GM23338 (cell line): ENCODE results near the gene PLXNA2. TPM values are rescaled to one million over a fixed set of nuclear protein-coding genes. Genes with fewer than 3 reads are reported as not detected.

Experiments
- ATAC-seq: fragments of 200-7000 bp; cut with Tn5 transposase; 3 replicates; pipeline ENCODE4 v1.9.1; 2020
- DNase-seq: peaks from one replicate; pipeline ENCODE4 v3.0.0-alpha.2; 2015; ENCODE audit warnings: low spot score
- H2AFZ ChIP-seq: fragments of 200-600 bp; sonication (generic); 2 replicates; pipeline ENCODE4 v1.8.0; 2016; ENCODE audit warnings: antibody characterized with exemption, mild to moderate bottlenecking, moderate library complexity
- H3F3A ChIP-seq: fragments of 200-600 bp; sonication (generic); replicated peaks from 2 replicates; pipeline ENCODE4 v1.8.0; 2017; ENCODE audit warnings: antibody characterized with exemption, mixed run types, low read depth
- H3K27ac ChIP-seq: fragments of 200-600 bp; sonication (generic); 2 replicates; pipeline ENCODE4 v1.6.1; 2016; ENCODE audit warnings: low read depth
- H3K27me3 ChIP-seq: fragments of 200-600 bp; sonication (generic); 2 replicates; pipeline ENCODE4 v1.8.0; 2016; ENCODE audit warnings: mild to moderate bottlenecking, mixed run types, moderate library complexity; ENCODE audit not compliant: insufficient read depth
- H3K36me3 ChIP-seq: fragments of 200-600 bp; sonication (generic); 2 replicates; pipeline ENCODE4 v1.8.0; 2016; ENCODE audit warnings: mild to moderate bottlenecking; ENCODE audit not compliant: insufficient read depth
- H3K4me1 ChIP-seq: fragments of 200-600 bp; sonication (generic); 2 replicates; pipeline ENCODE4 v1.8.0; 2016; ENCODE audit warnings: mild to moderate bottlenecking, moderate library complexity; ENCODE audit not compliant: insufficient read depth
- H3K4me2 ChIP-seq: fragments of 200-600 bp; sonication (generic); 2 replicates; pipeline ENCODE4 v1.7.1; 2017; ENCODE audit warnings: mixed run types
- H3K4me3 ChIP-seq: fragments of 200-600 bp; sonication (generic); 2 replicates; pipeline ENCODE4 v1.6.1; 2016; ENCODE audit warnings: mixed run types
- H3K79me2 ChIP-seq: fragments of 200-600 bp; sonication (generic); replicated peaks from 2 replicates; pipeline ENCODE4 v1.8.0; 2017; ENCODE audit warnings: mild to moderate bottlenecking; ENCODE audit not compliant: insufficient read depth
- H3K9me2 ChIP-seq: fragments of 200-600 bp; sonication (generic); 2 replicates; pipeline ENCODE4 v1.8.0; 2017; ENCODE audit not compliant: insufficient read depth
- H4K20me1 ChIP-seq: fragments of 200-600 bp; sonication (generic); replicated peaks from 2 replicates; pipeline ENCODE4 v1.8.0; 2017; ENCODE audit warnings: mild to moderate bottlenecking; ENCODE audit not compliant: insufficient read depth
- H3K27ac Mint-ChIP-seq: 2 replicates; pipeline ENCODE4 v1.8.0; 2020; ENCODE audit warnings: inconsistent platforms, mild to moderate bottlenecking, moderate library complexity, mixed read lengths
- H3K27me3 Mint-ChIP-seq: 3 replicates; pipeline ENCODE4 v1.8.0; 2022; ENCODE audit warnings: low read depth, mild to moderate bottlenecking, moderate library complexity, mixed read lengths, inconsistent platforms; ENCODE audit not compliant: insufficient read depth, poor library complexity
- H3K36me3 Mint-ChIP-seq: 3 replicates; pipeline ENCODE4 v1.8.0; 2021; ENCODE audit warnings: low read depth, mild to moderate bottlenecking, inconsistent platforms, moderate library complexity, mixed read lengths
- H3K4me1 Mint-ChIP-seq: 3 replicates; pipeline ENCODE4 v1.8.0; 2020; ENCODE audit warnings: mild to moderate bottlenecking, inconsistent platforms, mixed read lengths
- H3K4me3 Mint-ChIP-seq: 3 replicates; pipeline ENCODE4 v1.8.0; 2021; ENCODE audit warnings: moderate library complexity, mild to moderate bottlenecking, inconsistent platforms, mixed read lengths
- H3K9me3 Mint-ChIP-seq: 3 replicates; pipeline ENCODE4 v1.8.0; 2020; ENCODE audit warnings: moderate library complexity, mild to moderate bottlenecking, inconsistent platforms, mixed read lengths
- CREB1 ChIP-seq: fragments of 250-450 bp; sonication (Bioruptor Pico); IDR thresholded peaks from 2 replicates; pipeline ENCODE4 v1.5.0; 2020; ENCODE audit warnings: low read depth, mild to moderate bottlenecking, moderate library complexity
- CTCF ChIP-seq, 2 experiments: fragments of 200-600 bp in 1 of 2; sonication (generic) in 1 of 2; conservative IDR thresholded peaks; 2 replicates each; pipeline versions ENCODE4 v1.5.1 to v1.6.1; 2016 to 2017; ENCODE audit warnings: antibody characterized with exemption in 2 of 2, low read depth in 2 of 2, mild to moderate bottlenecking in 2 of 2, moderate library complexity in 1 of 2
- EZH2 ChIP-seq: fragments of 200-600 bp; sonication (generic); IDR thresholded peaks from one replicate; pipeline ENCODE4 v1.8.0; 2017; ENCODE audit warnings: antibody characterized with exemption, mild to moderate bottlenecking, low read depth; ENCODE audit not compliant: unreplicated experiment
- EZH2phosphoT487 ChIP-seq: fragments of 200-600 bp; sonication (generic); IDR thresholded peaks from one replicate; pipeline ENCODE4 v1.8.1; 2018; ENCODE audit warnings: antibody characterized with exemption; ENCODE audit not compliant: unreplicated experiment
- NANOG ChIP-seq: IDR thresholded peaks from 2 replicates; pipeline ENCODE4 v1.6.1; 2016; ENCODE audit warnings: antibody characterized with exemption, borderline replicate concordance
- POLR2AphosphoS5 ChIP-seq: IDR thresholded peaks from 2 replicates; pipeline ENCODE4 v1.6.1; 2016; ENCODE audit warnings: antibody characterized with exemption, low read depth
- STAT1 ChIP-seq: IDR thresholded peaks from one replicate; pipeline ENCODE4 v1.6.1; 2016; ENCODE audit warnings: antibody characterized with exemption; ENCODE audit not compliant: unreplicated experiment
- ZNF114 ChIP-seq: fragments of 250-450 bp; sonication (Bioruptor Pico); IDR thresholded peaks from 2 replicates; pipeline ENCODE4 v1.5.0; 2020; ENCODE audit warnings: mild to moderate bottlenecking, moderate library complexity
- ZNF462 ChIP-seq: fragments of 250-450 bp; sonication (Bioruptor Pico); IDR thresholded peaks from 2 replicates; pipeline ENCODE4 v1.5.0; 2020; ENCODE audit warnings: mild to moderate bottlenecking, moderate library complexity
- polyA plus RNA-seq: library from polyadenylated mRNA; unstranded; fragments of >200 nt; fragmentation: Nextera tagmentation; extraction: Ambion mirVana; gene quantifications from 2 replicates; pipeline ENCODE4 v1.2.1, GENCODE V29; 2016
- total RNA-seq: library from RNA; depleted of rRNA; stranded (reverse); fragments of >200 nt; shearing (Covaris generic); gene quantifications from 2 replicates; pipeline ENCODE4 v1.2.3, GENCODE V29; 2014

The PLXNA2 gene
- total and polyA plus RNA-seq, 2 experiments from 2014 or later: 0.40 to 1.8 TPM

- TF ChIP-seq ZNF462 (CRISPR knock-in tag): 0 out of 2 replicates have a peak, but pooled peaks have one; percentile 7
Measured at GRCh38 chr1:208233546-208233945, 10.6 kb downstream of the PLXNA2 start (continued).

GRCh38 chr1:208232662-208233038 lies 11.5 kb downstream of the PLXNA2 start:
- Histone ChIP-seq H3F3A (no peaks in the 10 kb centered on the region), H3K4me3 (no peak overlapping the region), H2AFZ (no peak overlapping the region), H3K36me3 (no peaks in the 10 kb centered on the region), H3K27me3 (no peaks in the 10 kb centered on the region), H3K4me1 (peaks cover 23% of the 10 kb centered on the region), H3K27ac (no peak overlapping the region), H3K4me2 (no peak overlapping the region), H4K20me1 (no peaks in the 10 kb centered on the region), H3K79me2 (no peaks in the 10 kb centered on the region), H3K9me2 (no peaks in the 10 kb centered on the region)
- no peak overlapping the region for H3K4me3 Mint-ChIP-seq
- H3K27ac Mint-ChIP-seq: no peak overlapping the region
- ATAC-seq (no peak), DNase-seq (no peak)
- peaks cover 56% of the 10 kb centered on the region for H3K4me1 Mint-ChIP-seq
- peaks cover 3% of the 10 kb centered on the region for H3K27me3 Mint-ChIP-seq
- H3K9me3 Mint-ChIP-seq: no peaks in the 10 kb centered on the region
- no peaks in the 10 kb centered on the region for H3K36me3 Mint-ChIP-seq
- no peak for TF ChIP-seq EZH2
- TF ChIP-seq CTCF (conservative IDR thresholded peaks at IDR 0.05; ENCODE audit: low read depth in 2 of 2): no peak
- no peak for TF ChIP-seq EZH2phosphoT487
- no peak for TF ChIP-seq ZNF114 (CRISPR knock-in tag)
- no peak for TF ChIP-seq STAT1
- TF ChIP-seq ZNF462 (CRISPR knock-in tag): no peak
- no peak for TF ChIP-seq CREB1 (CRISPR knock-in tag)
- no peak for TF ChIP-seq NANOG
- TF ChIP-seq POLR2AphosphoS5: no peak
